Nephron (organoid): ENCODE measurements around the gene SLC24A4.
A peak's percentile ranks its signal among the peaks of the same experiment; 100 is the strongest.

Source experiments
- H3K27ac Mint-ChIP-seq, 3 experiments: 2 replicates each; pipeline ENCODE4 v1.8.0; 2020; ENCODE audit warnings: mixed read lengths in 3 of 3, mild to moderate bottlenecking in 2 of 3, moderate library complexity in 1 of 3
- H3K27me3 Mint-ChIP-seq: 2 replicates; pipeline ENCODE4 v1.8.0; 2021; ENCODE audit warnings: low read depth, mild to moderate bottlenecking, moderate library complexity, mixed read lengths
- H3K36me3 Mint-ChIP-seq: 2 replicates; pipeline ENCODE4 v1.8.0; 2020; ENCODE audit warnings: low read depth, mixed read lengths
- H3K4me1 Mint-ChIP-seq: 2 replicates; pipeline ENCODE4 v1.8.0; 2020; ENCODE audit warnings: mixed read lengths
- H3K4me3 Mint-ChIP-seq, 3 experiments: 2 replicates each; pipeline ENCODE4 v1.8.0; 2020; ENCODE audit warnings: mild to moderate bottlenecking in 3 of 3, mixed read lengths in 3 of 3, moderate library complexity in 2 of 3
- H3K9me3 Mint-ChIP-seq: 2 replicates; pipeline ENCODE4 v1.8.0; 2020; ENCODE audit warnings: mixed read lengths
- CTCF ChIP-seq, 3 experiments: fragments of 200-600 bp; sonication (generic); IDR thresholded peaks; one replicate each; pipeline ENCODE4 v1.5.0; 2021; ENCODE audit warnings: antibody characterized with exemption in 3 of 3; ENCODE audit not compliant: unreplicated experiment in 3 of 3

SLC24A4 gene

GRCh38 chr14:92317511-92317910 is 5.5 kb upstream of the SLC24A4 start:
- H3K4me3 Mint-ChIP-seq, result no peak overlapping the region

GRCh38 chr14:92321701-92322100 is 1.3 kb upstream of the SLC24A4 start:
- H3K9me3 Mint-ChIP-seq, result no peaks in the 10 kb centered on the region
- H3K4me1 Mint-ChIP-seq, result peaks cover 8% of the 10 kb centered on the region
- no peaks in the 10 kb centered on the region for H3K36me3 Mint-ChIP-seq
- H3K4me3 Mint-ChIP-seq, result peak overlapping the region; percentile 36 to 66 (median 53)
- H3K27me3 Mint-ChIP-seq, result peaks cover 97% of the 10 kb centered on the region
- H3K27ac Mint-ChIP-seq, result no peak overlapping the region
- TF ChIP-seq CTCF (IDR thresholded peaks at IDR 0.05; ENCODE audit: unreplicated experiment in 3 of 3), result no peak

More at GRCh38 chr14:92317511-92317910, 5.5 kb upstream of the SLC24A4 start:
- TF ChIP-seq CTCF (IDR thresholded peaks at IDR 0.05; ENCODE audit: unreplicated experiment in 3 of 3), result no peak
- H3K9me3 Mint-ChIP-seq, result no peaks in the 10 kb centered on the region
- H3K4me1 Mint-ChIP-seq, result peaks cover 13% of the 10 kb centered on the region
- H3K27me3 Mint-ChIP-seq, result peaks cover 70% of the 10 kb centered on the region
- no peaks in the 10 kb centered on the region for H3K36me3 Mint-ChIP-seq
- H3K27ac Mint-ChIP-seq, result no peak overlapping the region

GRCh38 chr14:92322516-92322915 is 449 bp upstream of the SLC24A4 start:
- peaks cover 8% of the 10 kb centered on the region for H3K4me1 Mint-ChIP-seq
- H3K27me3 Mint-ChIP-seq, result peaks cover 97% of the 10 kb centered on the region
- peak overlapping the region; percentile 73 to 76 (median 76) for H3K4me3 Mint-ChIP-seq
- no peak overlapping the region for H3K27ac Mint-ChIP-seq
- no peak for TF ChIP-seq CTCF (IDR thresholded peaks at IDR 0.05; ENCODE audit: unreplicated experiment in 3 of 3)
- no peaks in the 10 kb centered on the region for H3K9me3 Mint-ChIP-seq
- no peaks in the 10 kb centered on the region for H3K36me3 Mint-ChIP-seq

- H3K4me3 Mint-ChIP-seq, result peak overlapping the region in 2 of 3 experiments; percentile 23 to 61
- H3K9me3 Mint-ChIP-seq, result no peaks in the 10 kb centered on the region
- H3K4me1 Mint-ChIP-seq, result peaks cover 8% of the 10 kb centered on the region
- no peak for TF ChIP-seq CTCF (IDR thresholded peaks at IDR 0.05; ENCODE audit: unreplicated experiment in 3 of 3)
- H3K27me3 Mint-ChIP-seq, result peaks cover 93% of the 10 kb centered on the region
- no peaks in the 10 kb centered on the region for H3K36me3 Mint-ChIP-seq
- no peak overlapping the region for H3K27ac Mint-ChIP-seq
These were observed 1.2 kb downstream of the SLC24A4 start for GRCh38 chr14:92323916-92324818.

GRCh38 chr14:92325835-92326234 is 2.9 kb downstream of the SLC24A4 start:
- Mint-ChIP-seq H3K4me3 (no peak overlapping the region), H3K27ac (no peak overlapping the region), H3K9me3 (no peaks in the 10 kb centered on the region), H3K36me3 (no peaks in the 10 kb centered on the region), H3K4me1 (peaks cover 8% of the 10 kb centered on the region), H3K27me3 (peaks cover 84% of the 10 kb centered on the region)
- TF ChIP-seq CTCF (IDR thresholded peaks at IDR 0.05; ENCODE audit: unreplicated experiment in 3 of 3), result no peak
